Nephron (organoid): Measurements from ENCODE around the gene CCNK.

ENCODE experiments used
- H3K27ac Mint-ChIP-seq, 3 experiments: 2 replicates each; pipeline ENCODE4 v1.8.0; 2020; ENCODE audit warnings: mixed read lengths in 3 of 3, mild to moderate bottlenecking in 2 of 3, moderate library complexity in 1 of 3
- H3K27me3 Mint-ChIP-seq: 2 replicates; pipeline ENCODE4 v1.8.0; 2021; ENCODE audit warnings: low read depth, mild to moderate bottlenecking, moderate library complexity, mixed read lengths
- H3K36me3 Mint-ChIP-seq: 2 replicates; pipeline ENCODE4 v1.8.0; 2020; ENCODE audit warnings: low read depth, mixed read lengths
- H3K4me1 Mint-ChIP-seq: 2 replicates; pipeline ENCODE4 v1.8.0; 2020; ENCODE audit warnings: mixed read lengths
- H3K4me3 Mint-ChIP-seq, 3 experiments: 2 replicates each; pipeline ENCODE4 v1.8.0; 2020; ENCODE audit warnings: mild to moderate bottlenecking in 3 of 3, mixed read lengths in 3 of 3, moderate library complexity in 2 of 3
- H3K9me3 Mint-ChIP-seq: 2 replicates; pipeline ENCODE4 v1.8.0; 2020; ENCODE audit warnings: mixed read lengths
- TF ChIP-seq, protein P1 (sequence below), 3 experiments: fragments of 200-600 bp; sonication (generic); IDR thresholded peaks; one replicate each; pipeline ENCODE4 v1.5.0; 2021; ENCODE audit warnings: antibody characterized with exemption in 3 of 3; ENCODE audit not compliant: unreplicated experiment in 3 of 3

The CCNK gene

DNA sequence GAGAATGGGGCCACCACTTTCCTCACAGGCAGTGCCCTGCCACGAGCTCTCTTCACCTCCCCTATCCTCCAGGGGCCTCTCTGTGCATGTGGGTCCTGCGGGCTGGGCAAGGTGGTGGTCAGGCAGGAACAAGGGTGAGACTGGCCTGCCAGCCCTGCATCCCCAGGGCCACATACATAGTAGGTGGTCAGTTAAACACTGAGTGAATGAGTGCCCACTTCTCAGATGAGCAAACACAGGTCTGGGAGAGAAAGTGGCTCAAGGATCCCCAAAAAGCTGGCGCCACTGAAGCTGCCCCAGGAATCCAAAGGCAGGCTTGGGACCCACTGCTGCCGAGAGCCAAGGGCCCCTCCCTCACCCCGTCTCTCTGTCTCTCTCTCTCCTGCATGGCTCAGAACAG is 51.1 kb downstream of the CCNK start:
- Mint-ChIP-seq H3K9me3 (no peaks in the 10 kb centered on the region), H3K4me1 (peaks cover 18% of the 10 kb centered on the region), H3K27me3 (no peaks in the 10 kb centered on the region), H3K4me3 (no peak overlapping the region), H3K27ac (peak overlapping the region in 1 of 3 experiments; percentile 63), H3K36me3 (no peaks in the 10 kb centered on the region)
- TF ChIP-seq, protein P1, sequence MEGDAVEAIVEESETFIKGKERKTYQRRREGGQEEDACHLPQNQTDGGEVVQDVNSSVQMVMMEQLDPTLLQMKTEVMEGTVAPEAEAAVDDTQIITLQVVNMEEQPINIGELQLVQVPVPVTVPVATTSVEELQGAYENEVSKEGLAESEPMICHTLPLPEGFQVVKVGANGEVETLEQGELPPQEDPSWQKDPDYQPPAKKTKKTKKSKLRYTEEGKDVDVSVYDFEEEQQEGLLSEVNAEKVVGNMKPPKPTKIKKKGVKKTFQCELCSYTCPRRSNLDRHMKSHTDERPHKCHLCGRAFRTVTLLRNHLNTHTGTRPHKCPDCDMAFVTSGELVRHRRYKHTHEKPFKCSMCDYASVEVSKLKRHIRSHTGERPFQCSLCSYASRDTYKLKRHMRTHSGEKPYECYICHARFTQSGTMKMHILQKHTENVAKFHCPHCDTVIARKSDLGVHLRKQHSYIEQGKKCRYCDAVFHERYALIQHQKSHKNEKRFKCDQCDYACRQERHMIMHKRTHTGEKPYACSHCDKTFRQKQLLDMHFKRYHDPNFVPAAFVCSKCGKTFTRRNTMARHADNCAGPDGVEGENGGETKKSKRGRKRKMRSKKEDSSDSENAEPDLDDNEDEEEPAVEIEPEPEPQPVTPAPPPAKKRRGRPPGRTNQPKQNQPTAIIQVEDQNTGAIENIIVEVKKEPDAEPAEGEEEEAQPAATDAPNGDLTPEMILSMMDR (IDR thresholded peaks at IDR 0.05; ENCODE audit: unreplicated experiment in 3 of 3), result no peak

DNA sequence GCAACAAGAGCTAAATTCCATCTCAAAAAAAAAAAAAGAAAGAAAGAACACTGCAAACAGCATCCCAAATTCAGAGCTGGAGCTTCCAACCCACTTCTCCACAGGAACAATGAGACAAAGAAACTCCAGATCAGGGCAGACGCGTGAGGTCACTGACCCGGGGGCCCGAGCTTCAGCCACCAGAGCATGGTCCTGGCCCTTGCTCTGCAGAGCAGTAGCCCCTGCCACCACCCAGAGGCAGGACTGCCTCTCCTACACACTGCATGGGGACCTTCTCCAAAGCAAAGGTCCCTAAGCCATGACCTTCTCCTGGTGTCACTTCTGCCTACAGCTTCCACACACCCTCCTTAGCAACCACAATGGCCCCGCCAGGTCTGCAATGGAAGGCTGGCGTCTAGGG is 53.1 kb downstream of the CCNK start:
- H3K27me3 Mint-ChIP-seq, result no peaks in the 10 kb centered on the region
- no peak overlapping the region for H3K4me3 Mint-ChIP-seq
- no peaks in the 10 kb centered on the region for H3K36me3 Mint-ChIP-seq
- H3K4me1 Mint-ChIP-seq, result peaks cover 28% of the 10 kb centered on the region
- no peaks in the 10 kb centered on the region for H3K9me3 Mint-ChIP-seq
- TF ChIP-seq, protein P1 (IDR thresholded peaks at IDR 0.05; ENCODE audit: unreplicated experiment in 3 of 3), result no peak
- peak overlapping the region; percentile 22 to 48 (median 45) for H3K27ac Mint-ChIP-seq

DNA sequence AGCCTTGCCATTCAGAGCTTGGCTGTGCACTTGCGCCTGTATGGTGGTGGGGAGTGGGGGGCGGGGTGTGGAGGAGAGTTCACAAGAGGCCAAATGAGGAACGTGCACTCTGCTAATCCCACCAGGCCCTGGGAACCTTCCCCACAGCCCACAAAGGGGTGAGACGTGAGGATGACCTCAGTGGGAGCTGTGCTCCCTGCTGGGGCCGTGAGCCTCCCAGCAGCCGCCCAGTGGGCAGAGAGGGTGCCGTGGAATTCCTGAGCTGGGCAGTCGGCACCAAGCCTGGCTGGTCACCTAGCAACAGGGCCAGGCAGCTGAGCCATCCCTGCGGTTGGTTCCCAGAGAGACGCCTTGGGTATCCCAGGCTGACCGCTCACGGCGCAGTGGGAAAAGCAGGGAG is 53.7 kb downstream of the CCNK start:
- TF ChIP-seq, protein P1 (IDR thresholded peaks at IDR 0.05; ENCODE audit: unreplicated experiment in 3 of 3), result no peak
- H3K4me1 Mint-ChIP-seq, result peaks cover 28% of the 10 kb centered on the region
- H3K36me3 Mint-ChIP-seq, result no peaks in the 10 kb centered on the region
- no peak overlapping the region for H3K4me3 Mint-ChIP-seq
- no peaks in the 10 kb centered on the region for H3K27me3 Mint-ChIP-seq
- H3K9me3 Mint-ChIP-seq, result no peaks in the 10 kb centered on the region
- peak overlapping the region; percentile 22 to 48 (median 45) for H3K27ac Mint-ChIP-seq

DNA sequence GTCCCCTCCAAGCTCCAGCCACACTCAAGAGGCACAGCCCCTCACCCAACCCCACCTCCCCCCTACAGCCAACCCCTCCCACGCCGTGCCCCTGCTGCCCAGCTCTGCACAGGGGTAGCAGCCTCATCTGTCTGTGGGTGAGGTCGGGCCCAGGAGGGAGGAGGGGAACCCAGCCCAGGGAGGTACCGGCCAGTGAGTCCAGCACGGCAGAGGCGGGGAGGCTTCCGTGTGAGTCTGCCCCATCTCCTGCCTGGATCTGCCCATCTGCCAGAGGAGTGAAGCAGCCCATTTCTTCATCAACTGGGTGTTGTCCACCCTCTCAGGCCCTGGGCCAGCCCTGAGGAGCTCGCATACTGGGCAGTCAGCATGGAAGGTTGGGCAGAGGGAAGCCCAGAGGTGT is 54.2 kb downstream of the CCNK start:
- H3K36me3 Mint-ChIP-seq, result no peaks in the 10 kb centered on the region
- H3K9me3 Mint-ChIP-seq, result no peaks in the 10 kb centered on the region
- peaks cover 24% of the 10 kb centered on the region for H3K4me1 Mint-ChIP-seq
- no peak overlapping the region for H3K4me3 Mint-ChIP-seq
- no peak overlapping the region for H3K27ac Mint-ChIP-seq
- TF ChIP-seq, protein P1 (IDR thresholded peaks at IDR 0.05; ENCODE audit: unreplicated experiment in 3 of 3), result no peak
- no peaks in the 10 kb centered on the region for H3K27me3 Mint-ChIP-seq

DNA sequence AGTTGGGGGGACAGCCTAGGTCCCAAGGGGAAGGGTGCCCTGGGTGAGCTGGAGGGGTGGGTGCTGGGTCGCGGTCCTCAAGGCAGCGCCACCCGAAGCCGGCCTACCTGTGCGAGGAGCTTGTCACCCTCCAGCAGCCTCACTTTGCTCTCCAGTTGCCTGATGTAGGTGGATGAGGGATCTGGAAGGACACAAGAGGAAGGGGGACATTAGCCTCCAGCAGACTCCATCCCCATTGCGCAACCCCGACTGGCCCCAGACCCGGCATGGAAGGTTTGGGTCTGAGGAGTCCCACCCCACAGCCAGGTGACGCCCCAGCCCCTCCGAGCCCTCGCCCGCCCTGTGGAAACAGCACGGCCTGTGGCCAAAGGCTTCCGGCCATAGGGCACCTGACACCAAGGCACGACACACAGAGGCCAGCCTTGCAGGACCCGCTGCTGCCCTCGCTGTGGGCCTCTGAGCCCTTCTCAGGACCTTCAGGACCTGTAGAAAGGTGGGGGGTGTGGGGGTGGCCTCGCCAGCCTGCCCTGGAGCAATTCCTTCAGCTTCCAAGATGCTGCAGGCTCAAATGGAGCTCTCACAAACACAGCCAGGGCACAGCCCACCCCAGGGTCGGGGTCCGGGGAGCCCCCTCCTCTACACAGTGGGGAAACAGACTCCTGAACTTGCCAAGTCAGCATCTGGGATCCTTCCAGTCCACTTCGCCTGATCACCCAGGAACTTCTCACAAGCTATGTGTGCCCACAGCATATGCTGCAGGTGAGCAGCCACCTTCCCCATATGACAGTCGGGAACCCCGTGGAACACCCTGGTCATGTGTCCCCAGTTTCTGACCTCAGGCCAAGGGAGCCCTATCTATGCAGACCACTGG is 54.9 kb downstream of the CCNK start:
- TF ChIP-seq, protein P1 (IDR thresholded peaks at IDR 0.05; ENCODE audit: unreplicated experiment in 3 of 3), result no peak
- Mint-ChIP-seq H3K27me3 (no peaks in the 10 kb centered on the region), H3K4me1 (peaks cover 19% of the 10 kb centered on the region), H3K36me3 (no peaks in the 10 kb centered on the region), H3K4me3 (no peak overlapping the region), H3K27ac (peak overlapping the region in 1 of 3 experiments; percentile 47), H3K9me3 (no peaks in the 10 kb centered on the region)

DNA sequence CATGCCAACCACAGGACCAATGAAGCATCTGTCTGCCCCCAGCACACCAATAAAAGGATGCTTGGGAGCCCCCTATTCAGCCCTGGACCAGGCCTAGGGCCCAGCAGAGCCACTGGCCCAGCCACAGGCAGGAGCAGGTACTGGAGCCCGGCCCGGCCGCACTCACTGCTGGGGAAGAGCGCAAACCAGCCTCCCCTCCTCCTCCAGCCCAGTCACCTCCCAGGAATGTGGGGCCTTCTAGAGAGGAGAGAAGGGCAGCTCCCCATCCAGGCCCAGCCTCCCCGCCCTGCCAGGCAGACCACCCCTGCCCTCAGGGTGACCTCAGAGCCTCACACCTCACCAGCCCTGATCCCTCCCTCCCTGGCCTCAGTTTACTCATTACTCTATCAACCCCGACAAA is 56.2 kb downstream of the CCNK start:
- H3K36me3 Mint-ChIP-seq, result no peaks in the 10 kb centered on the region
- H3K27ac Mint-ChIP-seq, result peak overlapping the region in 2 of 3 experiments; percentile 35 to 47
- peaks cover 24% of the 10 kb centered on the region for H3K4me1 Mint-ChIP-seq
- H3K4me3 Mint-ChIP-seq, result no peak overlapping the region
- H3K27me3 Mint-ChIP-seq, result peaks cover 4% of the 10 kb centered on the region
- TF ChIP-seq, protein P1 (IDR thresholded peaks at IDR 0.05; ENCODE audit: unreplicated experiment in 3 of 3), result no peak
- no peaks in the 10 kb centered on the region for H3K9me3 Mint-ChIP-seq
